SIG-M5 treated with dmso at 0.1 percent for 504 hours (cell line): ENCODE results near the gene JAKMIP2.
"Not testable (repeated sequence)": the region's sequence is repeated elsewhere in the genome, so short reads cannot be mapped to it uniquely, and the experiment has no call there.

Source experiments
- DNase-seq: peaks from one replicate; lab custom pipeline; 2025; ENCODE audit not compliant: unreplicated experiment; lab: John Stamatoyannopoulos, UW

JAKMIP2 gene

GRCh38 chr5:147782110-147783028, at the start of gene JAKMIP2:
JAKMIP2 (minus strand) TSS chr5:147782728; CDS start chr5:147671806, 110,922 bp downstream.
- DNase-seq = peak; percentile 8

GRCh38 chr5:147831465-147831864, 48.9 kb upstream of the JAKMIP2 start, which contains the start of gene SPINK1:
SPINK1 (minus strand) TSS chr5:147831671; CDS start chr5:147831577, 94 bp downstream.
- no peak for DNase-seq

GRCh38 chr5:147830035-147830434, 47.5 kb upstream of the JAKMIP2 start:
- DNase-seq = no peak

GRCh38 chr5:147827017-147827416, 44.5 kb upstream of the JAKMIP2 start:
- not testable (repeated sequence) for DNase-seq

- DNase-seq = no peak
These were observed 43.8 kb upstream of the JAKMIP2 start for GRCh38 chr5:147826361-147826760.

GRCh38 chr5:147822686-147823491, 40.4 kb upstream of the JAKMIP2 start:
- peak; percentile 65 for DNase-seq

GRCh38 chr5:147822222-147822621, 39.7 kb upstream of the JAKMIP2 start:
- not testable (repeated sequence) for DNase-seq

GRCh38 chr5:147821766-147822165, 39.2 kb upstream of the JAKMIP2 start:
- no peak for DNase-seq

GRCh38 chr5:147819261-147819770, 36.8 kb upstream of the JAKMIP2 start:
- no peak for DNase-seq

- no peak for DNase-seq
These were observed 35.8 kb upstream of the JAKMIP2 start for GRCh38 chr5:147818290-147818689.

GRCh38 chr5:147813696-147814095, 31.2 kb upstream of the JAKMIP2 start:
- DNase-seq = no peak

- DNase-seq = no peak
These were observed 27.5 kb upstream of the JAKMIP2 start for GRCh38 chr5:147809830-147810666.

- DNase-seq = peak; percentile 94
These were observed 22.5 kb upstream of the JAKMIP2 start for GRCh38 chr5:147805030-147805454.

- no peak for DNase-seq
These were observed 21.8 kb upstream of the JAKMIP2 start for GRCh38 chr5:147804334-147804733.

- DNase-seq = no peak
These were observed 21.4 kb upstream of the JAKMIP2 start for GRCh38 chr5:147803926-147804325.

GRCh38 chr5:147803161-147803560, 20.6 kb upstream of the JAKMIP2 start:
- DNase-seq = not testable (repeated sequence)

GRCh38 chr5:147801461-147801860, 18.9 kb upstream of the JAKMIP2 start:
- DNase-seq = no peak

GRCh38 chr5:147800491-147800890, 18.0 kb upstream of the JAKMIP2 start:
- DNase-seq = no peak

- no peak for DNase-seq
These were observed 14.2 kb upstream of the JAKMIP2 start for GRCh38 chr5:147796556-147797308.

- DNase-seq = no peak
These were observed 8.7 kb upstream of the JAKMIP2 start for GRCh38 chr5:147791181-147791580.
